DOHH2 (cell line): Measurements from ENCODE around the gene PTRHD1.

Experiments
- H3F3A ChIP-seq: fragments of 200-600 bp; sonication (generic), shearing (Covaris generic); 2 replicates; pipeline ENCODE4 v1.6.0; 2016; ENCODE audit warnings: antibody characterized with exemption, mild to moderate bottlenecking; ENCODE audit not compliant: control insufficient read depth, insufficient read depth
- H3K27ac ChIP-seq: fragments of 200-600 bp; sonication (generic); 2 replicates; pipeline ENCODE4 v1.5.1; 2014; ENCODE audit warnings: low read depth, mild to moderate bottlenecking, low read length, moderate library complexity
- H3K27me3 ChIP-seq: fragments of 200-600 bp; sonication (generic); 2 replicates; pipeline ENCODE4 v1.6.1; 2014; ENCODE audit warnings: mild to moderate bottlenecking, low read length, mixed read lengths; ENCODE audit not compliant: control insufficient read depth
- H3K36me3 ChIP-seq: fragments of 200-600 bp; sonication (generic); 2 replicates; pipeline ENCODE4 v1.6.1; 2014; ENCODE audit warnings: mild to moderate bottlenecking, low read length, moderate library complexity, mixed read lengths; ENCODE audit not compliant: control insufficient read depth
- H3K4me1 ChIP-seq: fragments of 200-600 bp; sonication (generic); 2 replicates; pipeline ENCODE4 v1.6.1; 2014; ENCODE audit warnings: mild to moderate bottlenecking, low read length, mixed read lengths; ENCODE audit not compliant: control insufficient read depth
- H3K4me2 ChIP-seq: fragments of 200-600 bp; sonication (generic); 2 replicates; pipeline ENCODE4 v1.6.0; 2014; ENCODE audit warnings: mild to moderate bottlenecking, low read length, moderate library complexity
- H3K4me3 ChIP-seq: fragments of 200-600 bp; sonication (generic); 2 replicates; pipeline ENCODE4 v1.5.1; 2014; ENCODE audit warnings: mild to moderate bottlenecking, low read length, mixed read lengths
- H3K79me2 ChIP-seq: fragments of 200-600 bp; sonication (generic); 2 replicates; pipeline ENCODE4 v1.6.1; 2014; ENCODE audit warnings: mild to moderate bottlenecking, low read length, mixed read lengths; ENCODE audit not compliant: control insufficient read depth
- H3K9me2 ChIP-seq: fragments of 200-600 bp; sonication (generic); replicated peaks from 2 replicates; pipeline ENCODE4 v1.6.1; 2014; ENCODE audit warnings: mild to moderate bottlenecking, low read length, mixed read lengths; ENCODE audit not compliant: control insufficient read depth
- H3K9me3 ChIP-seq: fragments of 200-600 bp; sonication (generic); 2 replicates; pipeline ENCODE4 v1.6.1; 2014; ENCODE audit warnings: antibody characterized with exemption, low read length, mixed read lengths; ENCODE audit not compliant: control insufficient read depth, insufficient read depth
- H4K20me1 ChIP-seq: fragments of 200-600 bp; sonication (generic); 2 replicates; pipeline ENCODE4 v1.6.0; 2014; ENCODE audit warnings: low read depth, mild to moderate bottlenecking, antibody characterized with exemption, low read length, moderate library complexity; ENCODE audit not compliant: control insufficient read depth, insufficient read depth
- EZH2phosphoT487 ChIP-seq: fragments of 200-600 bp; sonication (generic); IDR thresholded peaks from 2 replicates; pipeline ENCODE4 v1.6.1; 2017; ENCODE audit warnings: borderline replicate concordance, mild to moderate bottlenecking, antibody characterized with exemption, low read length, moderate library complexity, mixed read lengths
- TF ChIP-seq, protein P1 (sequence below): fragments of 200-600 bp; sonication (generic); IDR thresholded peaks from one replicate; pipeline ENCODE4 v1.5.1; 2014; ENCODE audit warnings: antibody characterized with exemption, mild to moderate bottlenecking, low read depth, low read length; ENCODE audit not compliant: poor library complexity, severe bottlenecking

The PTRHD1 gene, protein sequence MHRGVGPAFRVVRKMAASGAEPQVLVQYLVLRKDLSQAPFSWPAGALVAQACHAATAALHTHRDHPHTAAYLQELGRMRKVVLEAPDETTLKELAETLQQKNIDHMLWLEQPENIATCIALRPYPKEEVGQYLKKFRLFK

DNA sequence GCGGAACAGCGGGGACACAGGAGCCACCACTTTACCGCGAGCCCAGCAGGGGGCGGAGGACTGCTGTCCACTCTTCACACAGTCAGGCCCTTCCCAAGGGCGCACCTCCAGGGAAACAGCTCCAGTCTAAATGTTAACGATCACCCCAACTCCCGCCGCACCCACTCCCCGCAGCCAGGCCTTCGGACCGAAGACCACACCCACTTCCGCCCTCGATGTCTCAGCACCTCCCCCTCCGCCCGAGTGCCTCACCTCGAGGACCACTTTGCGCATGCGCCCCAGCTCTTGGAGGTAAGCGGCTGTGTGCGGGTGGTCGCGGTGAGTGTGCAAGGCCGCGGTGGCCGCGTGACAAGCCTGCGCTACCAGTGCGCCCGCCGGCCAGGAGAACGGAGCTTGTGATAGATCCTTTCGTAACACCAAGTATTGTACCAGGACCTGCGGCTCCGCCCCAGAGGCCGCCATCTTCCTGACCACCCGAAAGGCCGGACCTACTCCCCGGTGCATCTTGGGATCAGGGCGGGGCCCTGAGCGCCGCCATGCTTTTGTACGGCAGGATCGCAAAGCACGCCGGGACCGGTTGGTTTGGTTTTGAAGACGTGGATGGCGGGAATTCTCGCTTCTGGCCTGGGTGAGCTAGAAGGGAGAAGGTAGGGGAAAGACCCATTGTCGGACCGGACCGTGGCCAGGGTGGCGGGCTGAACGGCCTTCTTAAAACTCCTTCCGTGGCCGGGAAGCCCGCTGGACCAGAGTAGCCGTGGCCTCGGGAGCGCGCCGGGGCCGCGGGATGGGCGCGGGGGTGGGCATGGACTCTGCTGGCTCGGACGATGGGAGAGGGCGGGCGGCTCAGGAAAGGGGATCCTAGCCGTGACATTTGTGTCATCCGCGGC lies at the start of gene PTRHD1, which contains the start of gene CENPO:
Gene PTRHD1, minus strand, starts transcription at position 518 of the 887 bp plus-strand sequence. Its CDS starts 14 bp downstream, at position 504.
Gene CENPO, plus strand, starts transcription at position 552 of the 887 bp plus-strand sequence. CDS start 495 bp downstream, outside the sequence.
- no peaks in the 10 kb centered on the region for H4K20me1 ChIP-seq
- peak within 1 kb of the TSS; percentile 83 for H3K27ac ChIP-seq
- H3K9me2 ChIP-seq = no peaks in the 10 kb centered on the region
- H3K9me3 ChIP-seq = no peaks in the 10 kb centered on the region
- peak within 1 kb of the TSS; percentile 97 for H3K4me2 ChIP-seq
- H3F3A ChIP-seq = no peaks in the 10 kb centered on the region
- peaks cover 51% of the 10 kb centered on the region for H3K79me2 ChIP-seq
- H3K4me1 ChIP-seq = peaks cover 37% of the 10 kb centered on the region
- no peaks in the 10 kb centered on the region for H3K27me3 ChIP-seq
- peak within 1 kb of the TSS; percentile 97 for H3K4me3 ChIP-seq
- no peak for TF ChIP-seq EZH2phosphoT487
- TF ChIP-seq, protein P1, sequence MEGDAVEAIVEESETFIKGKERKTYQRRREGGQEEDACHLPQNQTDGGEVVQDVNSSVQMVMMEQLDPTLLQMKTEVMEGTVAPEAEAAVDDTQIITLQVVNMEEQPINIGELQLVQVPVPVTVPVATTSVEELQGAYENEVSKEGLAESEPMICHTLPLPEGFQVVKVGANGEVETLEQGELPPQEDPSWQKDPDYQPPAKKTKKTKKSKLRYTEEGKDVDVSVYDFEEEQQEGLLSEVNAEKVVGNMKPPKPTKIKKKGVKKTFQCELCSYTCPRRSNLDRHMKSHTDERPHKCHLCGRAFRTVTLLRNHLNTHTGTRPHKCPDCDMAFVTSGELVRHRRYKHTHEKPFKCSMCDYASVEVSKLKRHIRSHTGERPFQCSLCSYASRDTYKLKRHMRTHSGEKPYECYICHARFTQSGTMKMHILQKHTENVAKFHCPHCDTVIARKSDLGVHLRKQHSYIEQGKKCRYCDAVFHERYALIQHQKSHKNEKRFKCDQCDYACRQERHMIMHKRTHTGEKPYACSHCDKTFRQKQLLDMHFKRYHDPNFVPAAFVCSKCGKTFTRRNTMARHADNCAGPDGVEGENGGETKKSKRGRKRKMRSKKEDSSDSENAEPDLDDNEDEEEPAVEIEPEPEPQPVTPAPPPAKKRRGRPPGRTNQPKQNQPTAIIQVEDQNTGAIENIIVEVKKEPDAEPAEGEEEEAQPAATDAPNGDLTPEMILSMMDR = peak; percentile 45
- peaks cover 48% of the 10 kb centered on the region for H3K36me3 ChIP-seq

DNA sequence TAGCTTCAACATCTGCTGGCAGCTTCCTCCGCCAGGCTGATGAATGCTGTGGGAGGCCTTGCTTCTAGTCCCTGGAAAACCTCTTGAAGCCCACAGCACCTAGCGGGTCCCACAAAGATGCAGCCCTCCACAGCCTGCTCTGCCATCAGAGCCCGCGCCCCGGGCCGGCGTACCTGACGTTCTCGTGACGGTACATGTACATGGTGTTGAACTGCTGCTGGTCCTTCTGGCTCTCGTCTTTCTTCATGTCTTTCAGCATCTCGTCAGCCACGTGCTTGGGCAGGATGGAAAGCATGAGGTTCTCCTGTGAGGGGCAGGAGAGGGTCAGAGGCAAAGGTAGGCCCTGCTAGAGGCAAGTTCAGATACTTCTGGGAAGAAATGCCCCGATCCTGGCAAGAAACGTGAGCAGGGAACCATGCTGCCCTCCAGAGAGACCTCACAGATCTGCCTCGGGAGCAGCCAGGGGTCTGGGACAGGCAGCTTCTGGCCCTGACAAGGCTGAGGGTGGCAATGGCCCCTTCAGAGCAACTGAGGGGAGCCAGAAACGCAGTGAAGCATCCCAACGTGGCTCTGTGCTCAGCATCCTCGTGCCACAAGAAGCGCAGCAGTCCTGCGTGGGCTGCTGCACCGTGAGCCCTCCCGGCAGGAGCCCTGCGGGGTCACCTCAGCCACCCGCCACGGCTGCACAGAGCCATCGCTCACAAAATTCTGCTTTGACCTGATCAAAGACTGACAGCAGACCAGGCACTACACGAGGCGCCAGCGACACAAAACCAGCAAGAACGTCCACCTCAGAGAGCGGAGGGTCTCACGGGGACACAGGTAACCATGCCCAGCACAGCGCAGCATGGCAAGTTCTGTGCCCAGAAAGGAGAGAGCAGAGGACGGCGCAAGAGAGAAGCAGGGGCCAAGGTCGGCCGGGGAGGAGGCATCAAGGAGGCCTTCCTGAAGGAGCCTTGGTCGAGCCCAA lies 49.2 kb upstream of the PTRHD1 start:
- no peaks in the 10 kb centered on the region for H4K20me1 ChIP-seq
- no peaks in the 10 kb centered on the region for H3K9me3 ChIP-seq
- no peaks in the 10 kb centered on the region for H3F3A ChIP-seq
- H3K27ac ChIP-seq = no peak overlapping the region
- TF ChIP-seq EZH2phosphoT487 = no peak
- H3K4me1 ChIP-seq = no peaks in the 10 kb centered on the region
- peaks cover 27% of the 10 kb centered on the region for H3K36me3 ChIP-seq
- no peak overlapping the region for H3K4me3 ChIP-seq
- no peaks in the 10 kb centered on the region for H3K9me2 ChIP-seq
- H3K4me2 ChIP-seq = no peak overlapping the region
- H3K79me2 ChIP-seq = no peaks in the 10 kb centered on the region
- no peaks in the 10 kb centered on the region for H3K27me3 ChIP-seq

DNA sequence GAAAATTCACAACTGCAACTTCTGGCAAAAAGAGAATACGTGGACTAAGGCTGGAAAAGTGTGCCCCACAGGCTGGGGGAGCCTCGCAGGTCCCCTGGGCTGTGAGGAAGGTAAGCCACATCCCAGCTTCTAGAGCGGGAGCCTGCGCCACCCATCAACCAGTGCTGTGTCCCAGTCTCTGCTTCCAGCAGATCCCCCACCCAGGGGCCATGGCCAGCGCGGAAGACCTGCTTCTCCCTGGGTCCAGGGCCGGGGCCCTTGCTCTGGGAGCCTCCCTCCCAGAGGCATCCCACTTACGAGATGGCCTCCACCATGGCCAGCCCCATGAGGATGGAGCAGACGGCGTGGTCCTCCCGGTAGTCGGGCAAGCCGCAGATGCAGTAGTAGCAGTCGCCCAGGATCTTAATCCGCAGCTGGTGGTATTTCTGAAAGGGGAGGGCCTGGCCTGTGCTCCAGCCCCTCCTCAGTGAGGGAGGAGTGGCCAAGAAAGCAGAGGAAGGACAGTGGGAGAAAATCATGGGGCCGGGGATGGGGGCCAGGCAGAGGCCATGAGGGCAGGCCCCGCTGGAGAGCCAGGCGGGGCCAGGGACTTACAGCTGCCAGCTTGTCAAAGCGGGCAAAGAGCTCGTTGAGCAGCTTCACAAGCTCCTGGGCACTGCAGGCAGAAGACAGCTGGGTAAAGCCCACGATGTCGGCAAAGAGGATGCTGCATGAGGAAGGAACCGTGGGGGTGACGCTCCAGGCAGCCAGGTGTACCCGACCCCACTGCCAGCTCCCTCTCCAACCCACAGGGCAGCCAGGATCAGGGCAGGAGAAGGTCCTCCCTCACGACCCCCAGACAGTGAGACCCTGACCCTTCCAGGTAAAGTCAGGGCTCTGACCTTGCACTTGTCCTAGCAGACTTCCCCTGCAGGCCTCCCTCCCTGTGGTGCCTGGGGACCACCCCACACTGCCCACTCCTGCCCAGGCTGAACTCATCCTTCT lies 48.1 kb upstream of the PTRHD1 start:
- Histone ChIP-seq H3K27me3 (no peaks in the 10 kb centered on the region), H3K9me2 (no peaks in the 10 kb centered on the region), H3F3A (no peaks in the 10 kb centered on the region), H3K4me1 (no peaks in the 10 kb centered on the region), H3K79me2 (no peaks in the 10 kb centered on the region), H3K9me3 (no peaks in the 10 kb centered on the region), H3K4me3 (no peak overlapping the region), H3K36me3 (peaks cover 35% of the 10 kb centered on the region), H3K4me2 (no peak overlapping the region), H4K20me1 (no peaks in the 10 kb centered on the region), H3K27ac (no peak overlapping the region)
- TF ChIP-seq, protein P1 = no peak
- TF ChIP-seq EZH2phosphoT487 = no peak
